ENCODE data around the gene UBAC2. TPM values are rescaled to one million over a fixed set of nuclear protein-coding genes. Genes with fewer than 3 reads are reported as not detected.

The UBAC2 gene
- total RNA-seq, 1 donor from 2014 or later = 82.3 TPM

- peak; percentile 88 for DNase-seq (ENCODE audit: low read depth)
Measured at GRCh38 chr13:99331881-99332293, 131.2 kb downstream of the UBAC2 start.

GRCh38 chr13:99332456-99332855, 131.8 kb downstream of the UBAC2 start:
- DNase-seq (ENCODE audit: low read depth) = no peak

- DNase-seq (ENCODE audit: low read depth) = no peak
Measured at GRCh38 chr13:99334221-99334620, 133.6 kb downstream of the UBAC2 start.

- no peak for DNase-seq (ENCODE audit: low read depth)
Measured at GRCh38 chr13:99335087-99335486, 134.4 kb downstream of the UBAC2 start.

- DNase-seq (ENCODE audit: low read depth) = peak; percentile 36
Measured at GRCh38 chr13:99335603-99336002, 134.9 kb downstream of the UBAC2 start.

GRCh38 chr13:99339230-99339721, 138.6 kb downstream of the UBAC2 start:
- DNase-seq (ENCODE audit: low read depth) = no peak

- DNase-seq (ENCODE audit: low read depth) = peak; percentile 67
Measured at GRCh38 chr13:99339736-99340397, 139.2 kb downstream of the UBAC2 start.

GRCh38 chr13:99340638-99341037, 140.0 kb downstream of the UBAC2 start:
- DNase-seq (ENCODE audit: low read depth) = no peak

GRCh38 chr13:99341969-99342722, 141.5 kb downstream of the UBAC2 start:
- DNase-seq (ENCODE audit: low read depth) = no peak

GRCh38 chr13:99342723-99343315, 142.2 kb downstream of the UBAC2 start:
- peak; percentile 44 for DNase-seq (ENCODE audit: low read depth)

GRCh38 chr13:99344610-99345208, 144.1 kb downstream of the UBAC2 start:
- DNase-seq (ENCODE audit: low read depth) = no peak

GRCh38 chr13:99345345-99345744, 144.7 kb downstream of the UBAC2 start:
- DNase-seq (ENCODE audit: low read depth) = no peak

- no peak for DNase-seq (ENCODE audit: low read depth)
Measured at GRCh38 chr13:99346335-99347042, 145.8 kb downstream of the UBAC2 start.

- DNase-seq (ENCODE audit: low read depth) = no peak
Measured at GRCh38 chr13:99347335-99347878, 146.8 kb downstream of the UBAC2 start.

- DNase-seq (ENCODE audit: low read depth) = peak; percentile 92
Measured at GRCh38 chr13:99347911-99348451, 147.3 kb downstream of the UBAC2 start.

- no peak for DNase-seq (ENCODE audit: low read depth)
Measured at GRCh38 chr13:99350191-99350590, 149.5 kb downstream of the UBAC2 start.

GRCh38 chr13:99351772-99352171, 151.1 kb downstream of the UBAC2 start:
- DNase-seq (ENCODE audit: low read depth) = no peak

- DNase-seq (ENCODE audit: low read depth) = no peak
Measured at GRCh38 chr13:99352351-99353245, 151.9 kb downstream of the UBAC2 start.

- no peak for DNase-seq (ENCODE audit: low read depth)
Measured at GRCh38 chr13:99353246-99353600, 152.6 kb downstream of the UBAC2 start.

GRCh38 chr13:99353836-99354235, 153.2 kb downstream of the UBAC2 start:
- peak; percentile 49 for DNase-seq (ENCODE audit: low read depth)
